Adrenal gland (tissue), 12 donors: ENCODE results near the gene PCDHA8. TPM values are rescaled to one million over a fixed set of nuclear protein-coding genes. Genes with fewer than 3 reads are reported as not detected.

Experiments used
- DNase-seq, 7 donors: peaks; one replicate each; pipeline ENCODE4 v3.0.0-alpha.2; 2019 to 2020
- H3K27ac ChIP-seq, 5 donors: fragments of 200-600 bp; sonication (generic) in 4 of 5; 1 replicate in 3 of 5; 2 replicates in 2 of 5; pipeline versions ENCODE4 v1.5.1 to v1.8.0; 2016 to 2020; ENCODE audit warnings: mild to moderate bottlenecking in 1 of 5
- H3K27me3 ChIP-seq: fragments of 200-600 bp; 2 replicates; pipeline ENCODE4 v1.8.0; 2021
- H3K36me3 ChIP-seq, 2 donors: fragments of 200-600 bp; replicated peaks in 1 of 2; 1 replicate in 1 of 2; 2 replicates in 1 of 2; pipeline versions ENCODE4 v1.5.1 to v1.8.0; 2018 to 2022
- H3K4me1 ChIP-seq, 2 donors: fragments of 200-600 bp; replicated peaks in 1 of 2; 1 replicate in 1 of 2; 2 replicates in 1 of 2; pipeline versions ENCODE4 v1.5.1 to v1.8.0; 2018 to 2021
- H3K4me3 ChIP-seq, 4 donors: fragments of 200-600 bp; sonication (generic) in 3 of 4; one replicate each; pipeline ENCODE4 v1.5.1; 2016 to 2018
- H3K9me3 ChIP-seq, 3 donors: fragments of 200-600 bp; sonication (generic) in 1 of 3; replicated peaks in 1 of 3; 1 replicate in 2 of 3; 2 replicates in 1 of 3; pipeline versions ENCODE4 v1.5.1 to v1.8.0; 2016 to 2021
- POLR2A ChIP-seq, 2 donors: fragments of 450-650 bp; IDR thresholded peaks; one replicate each; pipeline ENCODE4 v1.6.1; 2017; ENCODE audit warnings: antibody characterized with exemption in 2 of 2, mild to moderate bottlenecking in 2 of 2, moderate library complexity in 1 of 2
- WGBS, 4 donors: extraction: QIAGEN DNeasy Blood & Tissue Kit in 2 of 4; methylation state at CpG; one replicate each; pipeline versions ENCODE4 v1.1.5 to v1.1.7; 2013 to 2017; 5-methylcytosine and 5-hydroxymethylcytosine counted together
- intact Hi-C, 2 donors: fragments of 100-400 bp; cut with DNase I; formaldehyde crosslinking; loops; one replicate each; pipeline versions ENCODE4 v1.14.1 to v1.15.0; 2022 to 2023
- polyA plus RNA-seq, 3 donors: library from polyadenylated mRNA; stranded (reverse); fragments of 200-250 nt in 2 of 3; fragments of 350-450 nt in 1 of 3; fragmentation: Illumina TruSeq in 1 of 3; extraction: RNeasy Lipid Tissue Mini Kit (QIAGEN cat#74804) in 1 of 3; gene quantifications; one replicate each; pipeline ENCODE4 v1.2.3, GENCODE V29; 2013 to 2014
- total RNA-seq, 9 donors: library from RNA; depleted of rRNA in 4 of 9; stranded (reverse); fragments of >200 nt in 4 of 9; fragments of 120-200 nt in 1 of 9; fragmentation: NEBNext Ultra II Directional in 1 of 9; extraction: Animal tissue kit (Norgen Biotek cat#: 25700) in 1 of 9; gene quantifications; one replicate each; pipeline versions ENCODE4 v1.1.0 to v1.2.4, GENCODE V29; 2013 to 2023
- TF ChIP-seq, protein P1 (sequence below), 6 experiments: fragments of 450-650 bp in 4 of 6; fragments of 200-600 bp in 2 of 6; sonication (generic) in 1 of 6; IDR thresholded peaks; 1 replicate in 5 of 6; 2 replicates in 1 of 6; pipeline versions ENCODE4 v1.5.1 to v1.8.0; 2016 to 2021; ENCODE audit warnings: antibody characterized with exemption in 6 of 6, mild to moderate bottlenecking in 2 of 6, moderate library complexity in 1 of 6
- donor health status: healthy with polysubstance abuse.
- donor health status: Bipolar disorder and iron deficiency.
- donor health status: DM: yes; HTN: yes; CAD: no.
- donor health status: DM: no; HTN: no; CAD: no.
- donor health status: DM: no; HTN: no; CAD: no.
- donor health status: DM: yes; HTN: yes; CAD: no.

Gene PCDHA8
- total and polyA plus RNA-seq, 12 donors: 0.03 to 0.18 (median 0.15) TPM; not detected in 6

DNA sequence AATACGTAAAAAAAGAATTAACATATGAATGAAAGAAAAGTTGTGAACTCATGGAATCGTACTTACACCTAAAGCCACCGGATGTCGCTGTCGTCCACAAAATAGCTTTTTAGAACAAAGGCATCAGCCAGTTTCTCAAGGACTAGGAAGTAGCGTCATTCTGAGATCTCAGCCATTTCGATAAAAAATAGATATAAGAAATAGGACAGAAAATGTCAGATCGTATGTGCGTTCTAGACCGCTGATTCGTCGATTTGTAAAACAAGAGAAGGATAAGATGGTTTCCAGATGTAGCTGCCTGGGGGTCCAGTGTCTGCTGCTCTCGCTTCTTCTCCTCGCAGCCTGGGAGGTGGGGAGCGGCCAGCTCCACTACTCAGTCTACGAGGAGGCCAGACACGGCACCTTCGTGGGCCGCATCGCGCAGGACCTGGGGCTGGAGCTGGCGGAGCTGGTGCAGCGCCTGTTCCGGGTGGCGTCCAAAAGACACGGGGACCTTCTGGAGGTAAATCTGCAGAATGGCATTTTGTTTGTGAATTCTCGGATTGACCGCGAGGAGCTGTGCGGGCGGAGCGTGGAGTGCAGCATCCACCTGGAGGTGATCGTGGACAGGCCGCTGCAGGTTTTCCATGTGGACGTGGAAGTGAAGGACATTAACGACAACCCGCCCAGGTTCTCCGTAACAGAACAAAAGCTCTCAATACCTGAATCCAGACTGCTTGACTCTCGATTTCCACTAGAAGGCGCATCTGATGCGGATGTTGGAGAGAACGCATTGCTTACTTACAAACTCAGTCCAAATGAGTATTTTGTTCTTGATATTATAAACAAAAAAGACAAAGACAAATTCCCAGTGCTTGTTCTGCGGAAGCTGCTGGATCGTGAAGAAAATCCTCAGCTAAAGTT lies 15.0 kb downstream of the PCDHA8 start, which contains the start of gene PCDHA10:
TSS of gene PCDHA10 (plus strand) at position 126 of the 903 bp plus-strand sequence. CDS start at position 278, 152 bp downstream.
- 16 to 22% (median 22%) methylated on average over 43 to 44 of the region's 44 CpGs; no CpG with 5 or more reads in 1 of the 4 donors for WGBS, 4 donors
- no peak for DNase-seq
- H3K27me3 ChIP-seq: peaks cover 6% of the 10 kb centered on the region
- peaks cover 0 to 12% (median 0%) of the 10 kb centered on the region in 3 donors for H3K9me3 ChIP-seq
- intact Hi-C loops: no loop called here
- H3K4me3 ChIP-seq: peak within 1 kb of the TSS in 1 of 4 donors; percentile 2
- no peak for TF ChIP-seq POLR2A (IDR thresholded peaks at IDR 0.05)
- TF ChIP-seq, protein P1, sequence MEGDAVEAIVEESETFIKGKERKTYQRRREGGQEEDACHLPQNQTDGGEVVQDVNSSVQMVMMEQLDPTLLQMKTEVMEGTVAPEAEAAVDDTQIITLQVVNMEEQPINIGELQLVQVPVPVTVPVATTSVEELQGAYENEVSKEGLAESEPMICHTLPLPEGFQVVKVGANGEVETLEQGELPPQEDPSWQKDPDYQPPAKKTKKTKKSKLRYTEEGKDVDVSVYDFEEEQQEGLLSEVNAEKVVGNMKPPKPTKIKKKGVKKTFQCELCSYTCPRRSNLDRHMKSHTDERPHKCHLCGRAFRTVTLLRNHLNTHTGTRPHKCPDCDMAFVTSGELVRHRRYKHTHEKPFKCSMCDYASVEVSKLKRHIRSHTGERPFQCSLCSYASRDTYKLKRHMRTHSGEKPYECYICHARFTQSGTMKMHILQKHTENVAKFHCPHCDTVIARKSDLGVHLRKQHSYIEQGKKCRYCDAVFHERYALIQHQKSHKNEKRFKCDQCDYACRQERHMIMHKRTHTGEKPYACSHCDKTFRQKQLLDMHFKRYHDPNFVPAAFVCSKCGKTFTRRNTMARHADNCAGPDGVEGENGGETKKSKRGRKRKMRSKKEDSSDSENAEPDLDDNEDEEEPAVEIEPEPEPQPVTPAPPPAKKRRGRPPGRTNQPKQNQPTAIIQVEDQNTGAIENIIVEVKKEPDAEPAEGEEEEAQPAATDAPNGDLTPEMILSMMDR (IDR thresholded peaks at IDR 0.05): peak in 3 of 6 experiments; percentile 16 to 26 (median 25)
- no peaks in the 10 kb centered on the region for H3K36me3 ChIP-seq
- no peak within 1 kb of the TSS for H3K27ac ChIP-seq
- H3K4me1 ChIP-seq: no peaks in the 10 kb centered on the region

GRCh38 chr5:140857177-140857986 lies 16.4 kb downstream of the PCDHA8 start:
- no peaks in the 10 kb centered on the region for H3K4me1 ChIP-seq
- H3K9me3 ChIP-seq: peaks cover 0 to 15% (median 0%) of the 10 kb centered on the region in 3 donors
- no peak for DNase-seq
- TF ChIP-seq POLR2A (IDR thresholded peaks at IDR 0.05): no peak
- TF ChIP-seq, protein P1 (IDR thresholded peaks at IDR 0.05): no peak
- no peaks in the 10 kb centered on the region for H3K36me3 ChIP-seq
- intact Hi-C loops: no loop called here
- peaks cover 6% of the 10 kb centered on the region for H3K27me3 ChIP-seq
- WGBS, 4 donors: 44 to 63% (median 54%) methylated on average over 57 to 94 of the region's 94 CpGs; no CpG with 5 or more reads in 1 of the 4 donors
- H3K4me3 ChIP-seq: no peak overlapping the region
- no peak overlapping the region for H3K27ac ChIP-seq

DNA sequence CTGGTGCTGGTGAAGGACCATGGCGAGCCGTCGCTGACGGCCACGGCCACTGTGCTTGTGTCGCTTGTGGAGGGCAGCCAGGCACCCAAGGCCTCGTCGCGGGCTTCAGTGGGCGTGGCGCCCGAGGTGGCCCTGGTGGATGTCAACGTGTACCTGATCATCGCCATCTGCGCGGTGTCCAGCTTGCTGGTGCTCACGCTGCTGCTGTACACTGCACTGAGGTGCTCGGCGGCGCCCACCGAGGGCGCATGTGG lies 16.9 kb downstream of the PCDHA8 start:
- 51 to 65% methylated on average over 4 to 22 of the region's 22 CpGs; no CpG with 5 or more reads in 2 of the 4 donors for WGBS, 4 donors
- peaks cover 8% of the 10 kb centered on the region for H3K27me3 ChIP-seq

More for the DNA sequence above, 16.9 kb downstream of the PCDHA8 start:
- no peaks in the 10 kb centered on the region for H3K4me1 ChIP-seq
- H3K27ac ChIP-seq: no peak overlapping the region
- peaks cover 0 to 15% (median 0%) of the 10 kb centered on the region in 3 donors for H3K9me3 ChIP-seq
- TF ChIP-seq, protein P1 (IDR thresholded peaks at IDR 0.05): no peak
- no peak for TF ChIP-seq POLR2A (IDR thresholded peaks at IDR 0.05)
- no peaks in the 10 kb centered on the region for H3K36me3 ChIP-seq
- DNase-seq: no peak
- H3K4me3 ChIP-seq: no peak overlapping the region
- intact Hi-C loops: no loop called here
